Subcutaneous abdominal adipose tissue (tissue), 5 donors: ENCODE measurements around the gene ABHD12.

Source experiments
- H3K27ac ChIP-seq: one replicate; pipeline ENCODE4 v1.7.0; 2013; ENCODE audit warnings: low read depth, mild to moderate bottlenecking, inconsistent platforms, low read length, moderate library complexity
- H3K27me3 ChIP-seq, 5 donors: one replicate each; pipeline ENCODE4 v1.7.0; 2013; ENCODE audit warnings: low read length in 5 of 5, inconsistent platforms in 1 of 5; ENCODE audit not compliant: control insufficient read depth in 5 of 5, insufficient read depth in 4 of 5
- H3K36me3 ChIP-seq, 5 donors: one replicate each; pipeline ENCODE4 v1.7.0; 2013; ENCODE audit warnings: low read length in 5 of 5; ENCODE audit not compliant: control insufficient read depth in 5 of 5, insufficient read depth in 5 of 5
- H3K4me1 ChIP-seq, 5 donors: one replicate each; pipeline ENCODE4 v1.7.0; 2013; ENCODE audit warnings: low read length in 5 of 5, mild to moderate bottlenecking in 3 of 5, moderate library complexity in 1 of 5; ENCODE audit not compliant: control insufficient read depth in 5 of 5, insufficient read depth in 5 of 5
- H3K4me3 ChIP-seq, 5 donors: one replicate each; pipeline ENCODE4 v1.7.0; 2013; ENCODE audit warnings: low read length in 5 of 5, low read depth in 1 of 5
- H3K9ac ChIP-seq, 5 donors: one replicate each; pipeline ENCODE4 v1.7.0; 2013; ENCODE audit warnings: low read length in 5 of 5, mild to moderate bottlenecking in 4 of 5, moderate library complexity in 3 of 5
- H3K9me3 ChIP-seq, 5 donors: one replicate each; pipeline ENCODE4 v1.7.0; 2013; ENCODE audit warnings: low read length in 5 of 5; ENCODE audit not compliant: control insufficient read depth in 5 of 5
- donor health status: healthy.
- donor health status: healthy.
- donor health status: healthy.
- donor health status: healthy.
- donor health status: healthy.

The ABHD12 gene

DNA sequence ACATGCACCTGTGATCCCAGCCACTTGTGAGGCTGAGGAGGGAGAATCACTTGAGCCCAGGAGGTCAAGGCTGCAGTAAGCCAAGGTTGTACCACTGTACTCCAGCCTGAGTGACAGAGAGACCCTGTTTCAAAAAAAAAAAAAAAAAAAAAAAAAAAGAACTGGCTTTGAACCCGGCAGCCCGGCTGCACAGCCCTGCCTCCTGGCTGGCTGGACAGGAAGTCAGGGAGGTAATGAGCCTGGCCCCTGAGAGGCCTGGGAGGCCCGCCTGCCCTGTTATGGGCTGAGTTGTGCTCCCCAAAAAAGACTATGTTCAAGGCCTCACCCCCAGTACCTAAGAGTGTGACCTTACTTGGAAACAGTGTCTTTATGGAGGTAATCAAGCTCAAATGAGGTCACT, 65.6 kb downstream of the ABHD12 start:
- no peaks in the 10 kb centered on the region for H3K27me3 ChIP-seq
- peaks cover 5 to 43% (median 17%) of the 10 kb centered on the region in 5 donors for H3K4me1 ChIP-seq
- H3K36me3 ChIP-seq: peaks cover 0 to 10% (median 7%) of the 10 kb centered on the region in 5 donors
- H3K9me3 ChIP-seq: no peaks in the 10 kb centered on the region
- H3K27ac ChIP-seq: no peak overlapping the region
- no peak overlapping the region for H3K9ac ChIP-seq
- H3K4me3 ChIP-seq: no peak overlapping the region

DNA sequence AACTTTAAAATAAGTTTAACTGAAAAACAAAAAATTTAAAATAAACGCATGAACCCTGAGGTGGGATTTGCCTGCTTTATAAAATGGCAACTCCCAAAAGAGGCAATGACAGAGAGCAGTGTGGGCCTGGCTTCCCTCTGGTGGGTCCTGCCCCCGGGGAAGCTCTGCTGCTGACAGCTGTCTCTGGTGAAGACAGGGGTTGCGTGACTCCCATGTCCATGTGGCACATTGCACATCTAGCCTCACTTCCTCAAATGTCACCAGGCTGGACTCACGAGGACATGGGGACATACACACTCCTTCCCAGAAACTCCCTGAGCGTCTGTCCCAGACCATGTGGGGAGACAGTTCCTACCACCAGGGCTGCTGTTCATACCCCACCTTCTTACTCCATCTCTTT, 66.2 kb downstream of the ABHD12 start:
- Histone ChIP-seq H3K9me3 (no peaks in the 10 kb centered on the region), H3K36me3 (peaks cover 0 to 10% (median 7%) of the 10 kb centered on the region in 5 donors), H3K27ac (no peak overlapping the region), H3K4me3 (no peak overlapping the region), H3K9ac (no peak overlapping the region), H3K27me3 (no peaks in the 10 kb centered on the region), H3K4me1 (peaks cover 6 to 47% (median 22%) of the 10 kb centered on the region in 5 donors)

DNA sequence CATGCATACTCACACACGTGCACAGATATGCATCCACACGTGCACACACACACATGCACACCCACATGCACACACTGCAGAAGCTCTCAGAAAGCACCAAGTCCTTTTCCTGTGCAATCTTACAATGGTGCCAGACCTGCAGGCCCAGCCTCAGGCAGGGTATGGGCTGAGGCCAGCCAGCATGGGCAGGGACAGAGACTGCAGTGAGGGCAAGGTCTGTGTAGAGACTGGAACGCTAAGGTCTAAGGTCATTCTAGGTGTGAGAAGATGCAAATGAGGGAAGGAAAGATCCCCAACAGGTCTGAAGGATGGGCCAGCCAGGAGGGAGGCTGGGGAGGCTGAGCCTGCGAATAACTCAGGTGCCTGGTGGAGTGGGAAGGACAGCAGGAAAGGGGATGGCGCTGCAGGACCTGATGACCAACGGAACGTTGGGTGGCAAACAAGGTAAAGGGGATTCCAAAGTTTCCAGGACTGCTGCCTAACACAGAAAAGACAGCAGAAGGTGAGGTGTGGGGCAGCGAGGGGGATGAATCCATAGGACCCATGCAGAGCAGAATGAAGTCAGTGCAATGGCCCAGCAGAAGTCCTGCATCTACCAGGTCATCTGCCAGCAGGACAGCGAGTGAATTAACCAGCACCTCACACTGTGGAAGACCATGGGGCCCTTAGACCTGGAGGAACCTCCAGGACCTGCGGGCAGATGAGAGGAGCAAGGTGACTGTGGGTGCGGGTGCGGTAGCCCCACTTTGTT, 67.0 kb downstream of the ABHD12 start:
- H3K27me3 ChIP-seq: no peaks in the 10 kb centered on the region

DNA sequence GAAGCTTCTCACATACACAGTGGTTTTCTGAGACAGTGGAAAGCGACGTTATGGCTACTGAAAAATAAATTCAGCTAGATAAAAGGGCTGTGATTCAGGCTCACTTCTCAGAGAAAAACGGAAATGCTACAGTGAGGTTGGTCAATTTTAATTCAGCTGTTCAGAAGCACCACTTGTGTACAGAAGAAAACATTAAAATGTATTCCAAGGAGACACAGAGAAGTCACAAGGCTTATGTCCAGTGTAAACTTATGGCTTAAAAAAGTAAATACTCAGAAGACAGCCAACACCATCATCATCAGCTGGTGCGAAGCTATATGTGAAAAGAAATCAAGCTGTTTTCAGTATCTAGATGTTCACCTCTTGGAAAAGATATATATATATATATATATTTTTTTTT, 68.6 kb downstream of the ABHD12 start:
- Histone ChIP-seq H3K27me3 (no peaks in the 10 kb centered on the region), H3K36me3 (peaks cover 0 to 10% (median 7%) of the 10 kb centered on the region in 5 donors), H3K9me3 (no peaks in the 10 kb centered on the region), H3K4me1 (peaks cover 4 to 50% (median 21%) of the 10 kb centered on the region in 5 donors), H3K9ac (no peak overlapping the region), H3K27ac (no peak overlapping the region), H3K4me3 (no peak overlapping the region)

More for the DNA sequence above, 67.0 kb downstream of the ABHD12 start:
- Histone ChIP-seq H3K9ac (no peak overlapping the region), H3K4me3 (no peak overlapping the region), H3K9me3 (no peaks in the 10 kb centered on the region), H3K27ac (no peak overlapping the region), H3K36me3 (peaks cover 0 to 10% (median 7%) of the 10 kb centered on the region in 5 donors), H3K4me1 (peaks cover 6 to 50% (median 22%) of the 10 kb centered on the region in 5 donors)

DNA sequence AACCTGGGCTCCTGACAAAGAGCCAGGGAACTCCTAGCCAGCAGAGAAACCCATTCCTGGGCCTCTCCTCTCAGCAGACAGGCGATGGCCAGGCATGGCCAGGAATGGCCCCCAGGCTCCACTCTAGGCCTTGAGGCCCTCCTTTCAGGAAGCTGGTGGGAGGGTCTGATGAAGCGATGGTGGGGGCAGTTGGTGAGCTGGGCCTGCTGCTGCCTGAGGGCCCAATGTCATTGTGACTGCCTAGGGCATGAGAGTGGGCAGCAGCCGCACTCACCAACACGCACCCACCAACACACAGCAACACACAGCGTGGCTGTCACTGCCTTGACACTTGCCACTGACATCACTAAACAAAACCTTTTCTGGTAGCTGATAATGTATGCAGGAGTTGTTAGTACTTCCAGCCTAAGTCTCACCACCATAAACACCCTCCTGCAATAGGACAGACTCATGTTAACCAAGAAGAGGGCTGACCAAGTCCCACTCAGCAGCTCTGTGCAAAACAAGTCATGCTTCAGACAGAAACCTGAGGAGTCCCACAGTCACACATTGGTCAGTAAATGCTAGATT, 69.3 kb downstream of the ABHD12 start:
- Histone ChIP-seq H3K27me3 (no peaks in the 10 kb centered on the region), H3K27ac (no peak overlapping the region), H3K9me3 (no peaks in the 10 kb centered on the region), H3K4me3 (no peak overlapping the region), H3K4me1 (peaks cover 4 to 50% (median 21%) of the 10 kb centered on the region in 5 donors), H3K9ac (no peak overlapping the region), H3K36me3 (peaks cover 0 to 16% (median 13%) of the 10 kb centered on the region in 5 donors)

DNA sequence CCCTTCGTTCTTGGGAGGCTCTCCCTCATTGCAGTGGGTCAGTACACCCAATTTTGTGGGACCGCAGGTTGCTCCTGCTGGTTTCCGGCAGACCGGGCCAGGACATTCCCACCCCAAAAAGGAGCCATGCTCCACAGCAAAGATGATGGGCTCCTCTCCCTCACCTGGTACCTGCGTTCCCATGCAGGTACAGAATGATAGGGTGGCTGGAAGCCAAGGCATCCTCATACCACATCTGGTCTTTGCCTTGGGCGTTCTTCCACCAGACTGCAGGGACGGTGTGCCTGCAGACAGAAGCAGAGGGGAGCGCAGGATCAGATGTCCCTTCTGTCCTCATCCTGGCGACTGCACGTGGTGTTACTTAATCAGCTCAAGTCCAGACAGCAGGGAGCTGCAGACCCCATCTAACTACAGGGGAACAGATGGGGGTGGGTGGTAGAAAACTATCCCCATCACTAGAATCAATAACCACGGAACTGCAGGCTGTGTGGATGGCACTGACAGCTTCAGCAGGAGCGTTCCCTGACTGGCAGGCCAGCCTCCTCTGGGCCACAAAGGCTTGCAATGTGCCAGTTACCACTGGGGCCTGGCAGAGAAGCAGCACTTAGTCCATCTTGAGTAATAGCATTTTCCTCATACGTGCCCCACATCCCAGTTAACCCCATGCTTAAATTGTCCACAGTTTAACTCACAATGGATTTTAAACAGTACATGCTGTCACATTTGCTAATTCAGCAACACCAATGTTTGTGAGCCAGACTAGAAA, 70.4 kb downstream of the ABHD12 start:
- peaks cover 4 to 48% (median 21%) of the 10 kb centered on the region in 5 donors for H3K4me1 ChIP-seq
- H3K27ac ChIP-seq: no peak overlapping the region
- H3K36me3 ChIP-seq: peaks cover 0 to 20% (median 14%) of the 10 kb centered on the region in 5 donors
- H3K27me3 ChIP-seq: no peaks in the 10 kb centered on the region
- no peaks in the 10 kb centered on the region for H3K9me3 ChIP-seq
- peak overlapping the region in 1 of 5 donors; percentile 22 for H3K9ac ChIP-seq
- no peak overlapping the region for H3K4me3 ChIP-seq

DNA sequence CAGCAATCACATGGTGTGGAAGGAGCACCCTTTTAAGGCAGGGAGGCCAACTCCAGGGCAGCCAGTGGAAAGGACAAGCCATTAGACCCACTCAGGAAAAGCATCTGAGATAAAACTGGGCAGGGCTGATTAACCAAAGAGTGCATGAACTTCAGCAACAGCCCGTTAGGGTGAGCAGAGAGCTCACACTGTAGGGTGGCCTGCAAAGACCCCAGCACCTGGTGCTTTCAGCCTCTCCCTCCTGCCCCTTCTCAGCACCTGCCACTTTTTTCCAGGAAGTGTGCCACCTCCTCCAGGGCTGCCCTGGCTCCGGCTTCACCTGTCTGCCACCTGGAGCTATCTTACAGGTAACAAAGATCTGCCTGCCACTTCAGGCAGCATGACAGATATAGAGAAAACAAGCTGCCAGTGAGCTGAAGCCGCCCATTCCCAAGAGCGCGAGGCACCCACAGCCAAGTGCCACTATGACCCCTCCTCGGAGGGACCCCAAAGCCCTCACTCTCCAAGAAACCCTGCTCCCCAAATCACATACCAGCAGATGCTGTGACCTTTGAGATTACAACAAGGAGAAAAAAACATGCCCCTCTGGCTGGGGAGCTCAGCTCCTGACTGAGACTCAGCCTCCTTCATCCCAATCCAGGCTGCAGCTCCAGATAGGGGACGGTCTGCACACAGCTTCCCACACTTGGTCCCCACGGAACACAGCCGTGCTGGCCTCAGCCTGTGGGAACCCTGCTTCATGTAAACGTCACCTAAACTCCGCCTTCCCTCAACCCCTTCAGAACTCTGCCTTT, 71.2 kb downstream of the ABHD12 start:
- Histone ChIP-seq H3K4me3 (no peak overlapping the region), H3K27me3 (no peaks in the 10 kb centered on the region), H3K36me3 (peaks cover 0 to 20% (median 14%) of the 10 kb centered on the region in 5 donors), H3K9ac (no peak overlapping the region), H3K27ac (no peak overlapping the region), H3K9me3 (no peaks in the 10 kb centered on the region), H3K4me1 (peaks cover 4 to 46% (median 21%) of the 10 kb centered on the region in 5 donors)

DNA sequence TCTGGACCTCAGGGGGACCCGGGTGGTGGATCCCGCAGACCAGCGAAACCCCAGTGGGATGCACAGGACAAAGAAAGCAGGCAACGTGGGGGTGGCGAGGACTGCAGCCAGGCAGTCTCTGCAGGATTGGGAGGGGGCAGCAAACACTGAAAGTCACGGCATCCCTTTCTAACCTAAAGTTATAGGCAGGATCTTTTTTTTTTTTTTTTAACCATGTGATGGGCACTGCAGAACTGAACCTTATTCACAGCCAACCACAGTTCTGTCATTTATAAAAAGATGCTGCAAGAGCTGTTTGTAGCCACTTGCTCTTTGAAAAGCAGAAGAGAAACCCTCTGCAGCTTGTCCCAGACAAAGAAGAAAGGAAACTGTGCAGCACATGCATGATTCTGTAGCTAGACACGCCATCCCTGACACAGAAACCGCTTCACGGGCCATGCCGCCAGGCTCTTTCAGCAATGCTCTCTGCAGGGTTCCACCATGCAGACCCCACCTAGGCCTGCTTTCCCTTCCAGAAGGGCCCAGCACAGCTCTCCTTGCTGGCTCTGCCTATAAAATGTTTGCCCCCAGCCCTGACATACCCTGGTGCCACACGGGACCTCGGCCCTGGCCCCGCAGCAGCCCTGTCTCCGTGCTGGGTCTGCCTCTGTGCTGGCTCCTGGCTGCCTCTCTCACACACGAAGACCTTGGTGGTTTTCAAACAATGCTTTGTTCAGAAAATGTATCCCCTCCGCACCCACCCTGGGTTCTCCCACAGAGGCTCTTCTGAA, 72.0 kb downstream of the ABHD12 start:
- Histone ChIP-seq H3K27me3 (no peaks in the 10 kb centered on the region), H3K4me3 (no peak overlapping the region), H3K4me1 (peaks cover 4 to 41% (median 21%) of the 10 kb centered on the region in 5 donors), H3K36me3 (peaks cover 0 to 20% (median 17%) of the 10 kb centered on the region in 5 donors), H3K27ac (no peak overlapping the region), H3K9me3 (no peaks in the 10 kb centered on the region), H3K9ac (no peak overlapping the region)
